SK-N-MC (cell line): Measurements from ENCODE around the gene CFAP53.
A peak's percentile ranks its signal among the peaks of the same experiment; 100 is the strongest.

ENCODE experiments used
- EZH2 ChIP-seq: fragments of 200-600 bp; sonication (generic); IDR thresholded peaks from one replicate; pipeline ENCODE4 v1.6.1; 2017; ENCODE audit warnings: antibody characterized with exemption
- FOXP2 ChIP-seq: optimal IDR thresholded peaks from 2 replicates; pipeline ENCODE3; 2011; ENCODE audit warnings: mild to moderate bottlenecking, moderate library complexity; ENCODE audit not compliant: insufficient read depth; ENCODE audit errors: extremely low read length, control extremely low read depth
- POLR2AphosphoS5 ChIP-seq: IDR thresholded peaks from 2 replicates; pipeline ENCODE4 v1.6.1; 2012; ENCODE audit warnings: mild to moderate bottlenecking, low read depth, low read length, borderline replicate concordance

- peak; percentile 87 for TF ChIP-seq POLR2AphosphoS5
- no peak for TF ChIP-seq EZH2
- no peak for TF ChIP-seq FOXP2
These were observed 15.1 kb upstream of the CFAP53 start, which contains the start of gene MBD1 for GRCh38 chr18:50281295-50281971.
